PC-3 (cell line): Measurements from ENCODE around the gene C16orf96. TPM values are rescaled to one million over a fixed set of nuclear protein-coding genes. Genes with fewer than 3 reads are reported as not detected.

Source experiments
- ATAC-seq: fragments of 200-7000 bp; cut with Tn5 transposase; 2 replicates; pipeline ENCODE4 v1.9.1; 2020; ENCODE audit warnings: mild to moderate bottlenecking, moderate library complexity
- BruUV-seq: library from RNA; stranded (reverse); fragments of 400-500 nt; replicated peaks from 2 replicates; lab custom pipeline; 2021; lab: Mats Ljungman, UMichigan
- CTCF ChIA-PET: fragments of 300-600 bp; sonication (Branson Sonifier 250); formaldehyde crosslinking; loops from one replicate; lab custom pipeline; 2022; ENCODE audit warnings: antibody characterized with exemption; lab: Charles Lee
- POLR2A ChIA-PET: fragments of 300-600 bp; sonication (Branson Sonifier 250); formaldehyde crosslinking; loops from one replicate; lab custom pipeline; 2022; ENCODE audit warnings: antibody characterized with exemption; ENCODE audit not compliant: unreplicated experiment; lab: Charles Lee
- DNase-seq: peaks from one replicate; pipeline ENCODE4 v3.0.0-alpha.2; 2015
- H2AFZ ChIP-seq: fragments of 300-600 bp; sonication (generic); 2 replicates; pipeline ENCODE4 v1.6.0; 2016; ENCODE audit warnings: antibody characterized with exemption, low read length
- H3F3A ChIP-seq: fragments of 300-600 bp; sonication (generic); one replicate; pipeline ENCODE4 v1.6.0; 2017; ENCODE audit warnings: antibody characterized with exemption, low read length, control low read depth, mild to moderate bottlenecking; ENCODE audit not compliant: unreplicated experiment
- H3K27ac ChIP-seq: fragments of 300-600 bp; sonication (generic); 2 replicates; pipeline ENCODE4 v1.5.1; 2016; ENCODE audit warnings: mild to moderate bottlenecking, low read length
- H3K27me3 ChIP-seq: fragments of 300-600 bp; sonication (generic); 2 replicates; pipeline ENCODE4 v1.6.1; 2016; ENCODE audit warnings: low read length, mixed read lengths
- H3K36me3 ChIP-seq: fragments of 300-600 bp; sonication (generic); 2 replicates; pipeline ENCODE4 v1.6.1; 2016; ENCODE audit warnings: low read depth, mixed run types, low read length, mixed read lengths
- H3K4me1 ChIP-seq: fragments of 300-600 bp; sonication (generic); 2 replicates; pipeline ENCODE4 v1.5.1; 2016; ENCODE audit warnings: low read length; ENCODE audit not compliant: insufficient read depth
- H3K4me2 ChIP-seq: fragments of 300-600 bp; sonication (generic); 2 replicates; pipeline ENCODE4 v1.6.0; 2016; ENCODE audit warnings: low read length
- H3K4me3 ChIP-seq: fragments of 300-600 bp; sonication (generic); 2 replicates; pipeline ENCODE4 v1.5.1; 2016; ENCODE audit warnings: mild to moderate bottlenecking, low read length, mixed read lengths
- H3K79me2 ChIP-seq: fragments of 300-600 bp; sonication (generic); 2 replicates; pipeline ENCODE4 v1.6.1; 2017; ENCODE audit warnings: low read length, mixed read lengths
- H3K9ac ChIP-seq: fragments of 300-600 bp; sonication (generic); 2 replicates; pipeline ENCODE4 v1.6.0; 2016; ENCODE audit warnings: mild to moderate bottlenecking, low read length
- H3K9me2 ChIP-seq: fragments of 300-600 bp; sonication (generic); replicated peaks from 2 replicates; pipeline ENCODE4 v1.6.1; 2016; ENCODE audit warnings: mixed run types, low read length, mixed read lengths
- H3K9me3 ChIP-seq: fragments of 300-600 bp; sonication (generic); 2 replicates; pipeline ENCODE4 v1.6.1; 2016; ENCODE audit warnings: low read length, mixed read lengths
- H4K20me1 ChIP-seq: fragments of 300-600 bp; sonication (generic); 2 replicates; pipeline ENCODE4 v1.6.1; 2016; ENCODE audit warnings: low read length, mixed read lengths
- EZH2 ChIP-seq: fragments of 300-600 bp; sonication (generic); IDR thresholded peaks from one replicate; pipeline ENCODE4 v1.6.1; 2017; ENCODE audit warnings: antibody characterized with exemption, mild to moderate bottlenecking, low read length; ENCODE audit not compliant: unreplicated experiment
- EZH2phosphoT487 ChIP-seq: fragments of 300-600 bp; sonication (generic); IDR thresholded peaks from 2 replicates; pipeline ENCODE4 v1.6.1; 2018; ENCODE audit warnings: mild to moderate bottlenecking, antibody characterized with exemption, low read length, borderline replicate concordance
- intact Hi-C: fragments of 100-400 bp; cut with micrococcal nuclease; formaldehyde crosslinking; loops from 2 replicates; pipeline ENCODE4 v1.9.0; 2023
- total RNA-seq: library from RNA; depleted of rRNA; stranded (reverse); fragments of >200 nt; gene quantifications from 2 replicates; pipeline ENCODE4 v1.2.3, GENCODE V29; 2014
- TF ChIP-seq, protein P1 (sequence below): fragments of 300-600 bp; sonication (generic); conservative IDR thresholded peaks from 2 replicates; pipeline ENCODE4 v1.5.1; 2017; ENCODE audit warnings: antibody characterized with exemption, low read depth, mild to moderate bottlenecking, low read length

C16orf96 gene
- total RNA-seq, 1 experiment from 2014 or later: not detected

GRCh38 chr16:4612977-4613635 lies 57.0 kb downstream of the C16orf96 start:
- H3K9ac ChIP-seq: peak overlapping the region; percentile 84
- H3K4me1 ChIP-seq: peaks cover 14% of the 10 kb centered on the region
- POLR2A ChIA-PET: no interaction called here
- DNase-seq (peak; percentile 67), ATAC-seq (no peak)
- no peak overlapping the region for H2AFZ ChIP-seq
- H3K4me2 ChIP-seq: peak overlapping the region; percentile 97
- H3K4me3 ChIP-seq: peak overlapping the region; percentile 87
- TF ChIP-seq EZH2: no peak
- TF ChIP-seq, protein P1, sequence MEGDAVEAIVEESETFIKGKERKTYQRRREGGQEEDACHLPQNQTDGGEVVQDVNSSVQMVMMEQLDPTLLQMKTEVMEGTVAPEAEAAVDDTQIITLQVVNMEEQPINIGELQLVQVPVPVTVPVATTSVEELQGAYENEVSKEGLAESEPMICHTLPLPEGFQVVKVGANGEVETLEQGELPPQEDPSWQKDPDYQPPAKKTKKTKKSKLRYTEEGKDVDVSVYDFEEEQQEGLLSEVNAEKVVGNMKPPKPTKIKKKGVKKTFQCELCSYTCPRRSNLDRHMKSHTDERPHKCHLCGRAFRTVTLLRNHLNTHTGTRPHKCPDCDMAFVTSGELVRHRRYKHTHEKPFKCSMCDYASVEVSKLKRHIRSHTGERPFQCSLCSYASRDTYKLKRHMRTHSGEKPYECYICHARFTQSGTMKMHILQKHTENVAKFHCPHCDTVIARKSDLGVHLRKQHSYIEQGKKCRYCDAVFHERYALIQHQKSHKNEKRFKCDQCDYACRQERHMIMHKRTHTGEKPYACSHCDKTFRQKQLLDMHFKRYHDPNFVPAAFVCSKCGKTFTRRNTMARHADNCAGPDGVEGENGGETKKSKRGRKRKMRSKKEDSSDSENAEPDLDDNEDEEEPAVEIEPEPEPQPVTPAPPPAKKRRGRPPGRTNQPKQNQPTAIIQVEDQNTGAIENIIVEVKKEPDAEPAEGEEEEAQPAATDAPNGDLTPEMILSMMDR: no peak
- no peak for TF ChIP-seq EZH2phosphoT487
- peaks cover 43% of the 10 kb centered on the region for H3K79me2 ChIP-seq
- CTCF ChIA-PET: no interaction called here
- H3K27ac ChIP-seq: peak overlapping the region; percentile 53
- intact Hi-C loops: no loop called here
- no peaks in the 10 kb centered on the region for H3K9me3 ChIP-seq
- H4K20me1 ChIP-seq: peaks cover 13% of the 10 kb centered on the region
- H3K36me3 ChIP-seq: no peaks in the 10 kb centered on the region
- no peaks in the 10 kb centered on the region for H3K9me2 ChIP-seq
- H3F3A ChIP-seq: no peaks in the 10 kb centered on the region
- BruUV-seq: TSS peak; percentile 32
- H3K27me3 ChIP-seq: no peaks in the 10 kb centered on the region

DNA sequence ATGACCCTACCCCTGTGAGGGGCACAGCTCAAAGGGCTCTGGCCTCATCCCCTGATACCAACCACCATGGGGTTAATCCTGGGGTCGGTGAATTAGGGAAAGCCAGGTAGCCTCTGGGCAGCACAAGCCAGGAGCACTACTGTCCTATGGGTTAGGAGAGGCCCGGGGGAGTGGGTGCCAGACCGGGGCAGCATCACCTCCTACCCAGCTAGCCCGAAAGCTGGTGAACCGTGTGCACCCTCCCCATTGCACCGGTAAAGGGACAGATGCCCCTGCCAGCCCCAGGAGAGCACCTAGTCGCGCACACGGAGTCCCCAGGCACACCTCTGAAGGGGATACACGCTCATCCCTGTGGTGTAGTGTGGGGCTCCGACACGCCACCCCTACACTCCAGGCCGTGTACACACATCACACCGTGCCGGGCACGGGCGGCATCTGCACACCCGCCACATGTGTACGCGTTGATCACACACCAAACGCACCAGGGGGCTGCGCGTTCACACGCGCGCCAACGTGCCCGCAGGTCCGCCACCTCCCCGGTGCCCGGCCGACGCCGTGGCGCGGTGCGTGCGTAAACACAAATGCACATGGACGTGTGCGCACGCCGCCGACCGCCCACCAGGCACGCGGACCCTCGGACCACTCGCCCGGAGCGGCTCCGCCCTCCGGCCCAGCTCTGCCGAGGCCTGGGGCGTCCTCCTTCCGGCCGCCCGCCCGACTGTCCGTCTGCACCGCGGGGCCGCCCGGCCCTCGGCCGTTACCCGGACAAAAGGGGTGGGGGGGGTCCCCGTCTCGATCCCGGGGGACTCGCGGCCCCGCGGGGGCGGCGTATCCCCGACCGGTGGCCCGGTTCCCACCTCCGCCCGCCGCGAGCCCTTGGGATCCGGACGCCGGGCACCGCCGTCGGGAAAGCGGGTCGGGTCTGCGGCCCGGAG lies 57.8 kb downstream of the C16orf96 start:
- Histone ChIP-seq H3K4me2 (peak overlapping the region; percentile 97), H2AFZ (peak overlapping the region; percentile 45; the same call in 1 of the 2 replicates), H3K4me3 (peak overlapping the region; percentile 87), H3F3A (no peaks in the 10 kb centered on the region), H3K36me3 (no peaks in the 10 kb centered on the region), H3K27me3 (no peaks in the 10 kb centered on the region), H3K27ac (peak overlapping the region; percentile 53), H4K20me1 (peaks cover 13% of the 10 kb centered on the region), H3K4me1 (peaks cover 14% of the 10 kb centered on the region), H3K9ac (peak overlapping the region; percentile 84), H3K9me2 (no peaks in the 10 kb centered on the region), H3K79me2 (peaks cover 43% of the 10 kb centered on the region), H3K9me3 (no peaks in the 10 kb centered on the region)
- CTCF ChIA-PET: no interaction called here
- ATAC-seq (peak; percentile 4; the same call in 1 of the 2 replicates), DNase-seq (peak; percentile 20)
- intact Hi-C loops: no loop called here
- BruUV-seq: no TSS peak
- POLR2A ChIA-PET: interaction anchor here (0.6 kb wide), 1 partner anchor 10 kb away, joined by 4 read pairs; no protein-coding TSS in a partner anchor
- TF ChIP-seq, protein P1: no peak
- TF ChIP-seq EZH2 (no peak), EZH2phosphoT487 (no peak)
